ENCODE data around the gene GBP6. TPM values are rescaled to one million over a fixed set of nuclear protein-coding genes. Genes with fewer than 3 reads are reported as not detected.
A peak's percentile ranks its signal among the peaks of the same experiment; 100 is the strongest.

Gene GBP6
- total RNA-seq (under 1 TPM; 0.19 to 0.46 (median 0.25) TPM), polyA plus RNA-seq (under 1 TPM; 0.02 to 0.26 (median 0.05) TPM)
- long read RNA-seq, donor 1 = 0 reads
- long read RNA-seq, donor 2 = 0 reads

GRCh38 chr1:89363638-89364536 lies at the start of gene GBP6:
Gene GBP6, plus strand, starts transcription at chr1:89364059. Its CDS starts 4,493 bp downstream, at chr1:89368552.
- Histone ChIP-seq H3K27ac (peak within 1 kb of the TSS in 2 of 8 donors; percentile 17 to 28), H3K4me3 (no peak within 1 kb of the TSS)

GRCh38 chr1:89322402-89322801 lies 41.5 kb upstream of the GBP6 start:
- TF ChIP-seq POLR2AphosphoS5 (IDR thresholded peaks at IDR 0.05) (no peak), CTCF (IDR thresholded peaks at IDR 0.05 in 8 of 11, conservative IDR thresholded peaks at IDR 0.05 in 3 of 11) (no peak), POLR2A (IDR thresholded peaks at IDR 0.05) (no peak)
- no peak for DNase-seq
- intact Hi-C loops (cut with DNase I; ENCODE audit: low total_unique reads) = no loop called here
- Histone ChIP-seq H3K4me3 (no peak overlapping the region), H3K36me3 (no peaks in the 10 kb centered on the region), H3K27ac (no peak overlapping the region), H3K9me3 (peaks cover 0 to 38% (median 15%) of the 10 kb centered on the region in 8 donors), H3K4me1 (no peaks in the 10 kb centered on the region), H3K27me3 (replicated peaks in 1 of 7) (no peaks in the 10 kb centered on the region)
- 26 to 50% (median 37%) methylated on average over 1 of the region's 1 CpG for WGBS, 5 donors

More at GRCh38 chr1:89363638-89364536, at the start of gene GBP6:
- intact Hi-C loops (cut with DNase I; ENCODE audit: low total_unique reads) = loop anchor here (10.0 kb wide), 1 partner anchor 81 kb away; no protein-coding TSS in a partner anchor
- Histone ChIP-seq H3K9me3 (no peaks in the 10 kb centered on the region), H3K36me3 (no peaks in the 10 kb centered on the region), H3K27me3 (replicated peaks in 1 of 7) (no peaks in the 10 kb centered on the region), H3K4me1 (peaks cover 0 to 15% (median 0%) of the 10 kb centered on the region in 6 donors)
- DNase-seq = no peak
- TF ChIP-seq POLR2AphosphoS5 (IDR thresholded peaks at IDR 0.05) (no peak), POLR2A (IDR thresholded peaks at IDR 0.05) (no peak), CTCF (IDR thresholded peaks at IDR 0.05 in 8 of 11, conservative IDR thresholded peaks at IDR 0.05 in 3 of 11) (no peak)
- WGBS, 5 donors = 70 to 85% (median 79%) methylated on average over 10 of the region's 10 CpGs

GRCh38 chr1:89331890-89332289 lies 32.0 kb upstream of the GBP6 start:
- Histone ChIP-seq H3K27me3 (replicated peaks in 1 of 7) (no peaks in the 10 kb centered on the region), H3K36me3 (no peaks in the 10 kb centered on the region), H3K9me3 (no peaks in the 10 kb centered on the region), H3K4me3 (no peak overlapping the region), H3K4me1 (peaks cover 0 to 9% (median 0%) of the 10 kb centered on the region in 6 donors), H3K27ac (no peak overlapping the region)
- 79 to 96% (median 83%) methylated on average over 2 of the region's 2 CpGs for WGBS, 5 donors
- TF ChIP-seq POLR2AphosphoS5 (IDR thresholded peaks at IDR 0.05) (no peak), POLR2A (IDR thresholded peaks at IDR 0.05) (no peak), CTCF (IDR thresholded peaks at IDR 0.05 in 8 of 11, conservative IDR thresholded peaks at IDR 0.05 in 3 of 11) (no peak)
- intact Hi-C loops (cut with DNase I; ENCODE audit: low total_unique reads) = no loop called here
- no peak for DNase-seq

- intact Hi-C loops (cut with DNase I; ENCODE audit: low total_unique reads) = no loop called here
These were observed 31.4 kb upstream of the GBP6 start for GRCh38 chr1:89332461-89332860.

More at GRCh38 chr1:89332461-89332860, 31.4 kb upstream of the GBP6 start:
- DNase-seq = no peak
- no peaks in the 10 kb centered on the region for H3K27me3 ChIP-seq (replicated peaks in 1 of 7)
- no peak overlapping the region for H3K4me3 ChIP-seq
- TF ChIP-seq POLR2AphosphoS5 (IDR thresholded peaks at IDR 0.05) (no peak), CTCF (IDR thresholded peaks at IDR 0.05 in 8 of 11, conservative IDR thresholded peaks at IDR 0.05 in 3 of 11) (no peak), POLR2A (IDR thresholded peaks at IDR 0.05) (no peak)
- 34 to 52% (median 42%) methylated on average over 3 of the region's 3 CpGs for WGBS, 5 donors
- peaks cover 0 to 9% (median 0%) of the 10 kb centered on the region in 6 donors for H3K4me1 ChIP-seq
- no peaks in the 10 kb centered on the region for H3K36me3 ChIP-seq
- no peaks in the 10 kb centered on the region for H3K9me3 ChIP-seq
- no peak overlapping the region for H3K27ac ChIP-seq
